SK-N-SH (cell line): Measurements from ENCODE around the gene RPL27. TPM values are rescaled to one million over a fixed set of nuclear protein-coding genes. Genes with fewer than 3 reads are reported as not detected.
A peak's percentile ranks its signal among the peaks of the same experiment; 100 is the strongest.
"Not testable (repeated sequence)": the region's sequence is repeated elsewhere in the genome, so short reads cannot be mapped to it uniquely, and the experiment has no call there.

ENCODE experiments used
- CTCF ChIA-PET: fragments of 300-600, 350-600 bp; formaldehyde crosslinking; extraction: SDS; loops from one replicate; lab custom pipeline; 2021; lab: Yijun Ruan, JAX
- POLR2A ChIA-PET: fragments of 350-600 bp; sonication (Branson Sonifier 250); formaldehyde crosslinking; extraction: SDS; loops from one replicate; lab custom pipeline; 2020; ENCODE audit warnings: antibody characterized with exemption, inconsistent platforms; lab: Yijun Ruan, JAX
- DNase-seq: peaks from one replicate; pipeline ENCODE4 v3.0.0; 2012
- H2AFZ ChIP-seq: fragments of 200-600 bp; sonication (generic); 2 replicates; pipeline ENCODE4 v1.8.1; 2016; ENCODE audit warnings: antibody characterized with exemption, mild to moderate bottlenecking, low read depth
- H3F3A ChIP-seq: fragments of 200-600 bp; sonication (generic); replicated peaks from 2 replicates; pipeline ENCODE3; 2016; ENCODE audit warnings: antibody characterized with exemption, mild to moderate bottlenecking; ENCODE audit not compliant: insufficient read depth
- H3K27ac ChIP-seq, 2 experiments: fragments of 200-500 bp in 1 of 2; fragments of 200-600 bp in 1 of 2; sonication (Bioruptor generic) in 1 of 2; sonication (generic), shearing (Covaris generic) in 1 of 2; 2 replicates each; pipeline versions ENCODE4 v1.5.1 to v1.6.1; 2014 to 2016; ENCODE audit warnings: low read depth in 2 of 2, inconsistent platforms in 1 of 2, low read length in 1 of 2, mild to moderate bottlenecking in 1 of 2, mixed read lengths in 1 of 2
- H3K27me3 ChIP-seq: fragments of 200-600 bp; sonication (generic), shearing (Covaris generic); 2 replicates; pipeline ENCODE4 v1.6.1; 2016; ENCODE audit warnings: mixed run types; ENCODE audit not compliant: insufficient read depth
- H3K36me3 ChIP-seq, 2 experiments: fragments of 200-500 bp in 1 of 2; fragments of 200-600 bp in 1 of 2; sonication (Bioruptor generic) in 1 of 2; sonication (generic) in 1 of 2; replicated peaks in 1 of 2; 2 replicates each; pipeline versions ENCODE3 to v1.5.1; 2014 to 2016; ENCODE audit warnings: low read length in 1 of 2, mild to moderate bottlenecking in 1 of 2; ENCODE audit not compliant: insufficient read depth in 2 of 2, control insufficient read depth in 1 of 2
- H3K4me1 ChIP-seq, 2 experiments: fragments of 200-500 bp in 1 of 2; fragments of 200-600 bp in 1 of 2; sonication (Bioruptor generic) in 1 of 2; sonication (generic), shearing (Covaris generic) in 1 of 2; 2 replicates each; pipeline versions ENCODE4 v1.5.1 to v1.6.1; 2014 to 2016; ENCODE audit warnings: low read depth in 1 of 2, low read length in 1 of 2, mixed run types in 1 of 2; ENCODE audit not compliant: insufficient read depth in 2 of 2, control insufficient read depth in 1 of 2
- H3K4me2 ChIP-seq: fragments of 200-600 bp; sonication (generic), shearing (Covaris generic); 2 replicates; pipeline ENCODE4 v1.6.1; 2017; ENCODE audit warnings: mixed run types
- H3K4me3 ChIP-seq, 2 experiments: fragments of 200-500 bp in 1 of 2; fragments of 200-600 bp in 1 of 2; sonication (Bioruptor generic) in 1 of 2; sonication (generic), shearing (Covaris generic) in 1 of 2; 2 replicates each; pipeline versions ENCODE4 v1.5.1 to v1.8.1; 2014 to 2016; ENCODE audit warnings: low read depth in 2 of 2, inconsistent platforms in 1 of 2, low read length in 1 of 2, mild to moderate bottlenecking in 1 of 2, mixed read lengths in 1 of 2, moderate library complexity in 1 of 2
- H3K79me2 ChIP-seq: fragments of 200-600 bp; sonication (generic); 2 replicates; pipeline ENCODE4 v1.8.1; 2017; ENCODE audit warnings: mild to moderate bottlenecking; ENCODE audit not compliant: insufficient read depth
- H3K9ac ChIP-seq: fragments of 200-600 bp; sonication (generic); 2 replicates; pipeline ENCODE4 v1.6.1; 2017; ENCODE audit warnings: mixed run types
- H3K9me2 ChIP-seq: fragments of 200-600 bp; sonication (generic); 2 replicates; pipeline ENCODE4 v1.6.1; 2017; ENCODE audit warnings: mixed run types
- H3K9me3 ChIP-seq: fragments of 200-600 bp; sonication (generic); 2 replicates; pipeline ENCODE4 v1.6.1; 2017; ENCODE audit warnings: mixed run types, mild to moderate bottlenecking, moderate library complexity
- H4K20me1 ChIP-seq: fragments of 200-600 bp; sonication (generic); 2 replicates; pipeline ENCODE4 v1.6.1; 2017; ENCODE audit warnings: mild to moderate bottlenecking, mixed run types; ENCODE audit not compliant: insufficient read depth
- ELF1 ChIP-seq: IDR thresholded peaks from 2 replicates; pipeline ENCODE4 v1.4.0; 2012
- FOSL2 ChIP-seq: IDR thresholded peaks from 2 replicates; pipeline ENCODE4 v1.4.0; 2012; ENCODE audit warnings: low read depth, mild to moderate bottlenecking, moderate library complexity, borderline replicate concordance
- FOXM1 ChIP-seq: IDR thresholded peaks from 2 replicates; pipeline ENCODE4 v1.4.0; 2012; ENCODE audit warnings: low read depth, mild to moderate bottlenecking
- GABPA ChIP-seq: IDR thresholded peaks from 2 replicates; pipeline ENCODE4 v1.4.0; 2012; ENCODE audit warnings: low read depth, mild to moderate bottlenecking
- GATA2 ChIP-seq: sonication (generic); formaldehyde crosslinking; IDR thresholded peaks from 2 replicates; pipeline ENCODE4 v1.5.0; 2020; ENCODE audit warnings: mild to moderate bottlenecking, missing genetic modification reagents
- IRF3 ChIP-seq: fragments of 150-350 bp; IDR thresholded peaks from 2 replicates; pipeline ENCODE4 v1.6.1; 2016; ENCODE audit warnings: mild to moderate bottlenecking, low read depth, low read length
- JUND ChIP-seq: IDR thresholded peaks from 2 replicates; pipeline ENCODE4 v1.4.0; 2012
- NRF1 ChIP-seq: IDR thresholded peaks from 2 replicates; pipeline ENCODE4 v1.6.1; 2012; ENCODE audit warnings: low read depth, mild to moderate bottlenecking, low read length
- PBX3 ChIP-seq: IDR thresholded peaks from 2 replicates; pipeline ENCODE4; 2012
- RAD21 ChIP-seq: IDR thresholded peaks from 2 replicates; pipeline ENCODE4 v1.6.1; 2012; ENCODE audit warnings: mild to moderate bottlenecking, low read length
- RCOR1 ChIP-seq: fragments of 150-350 bp; IDR thresholded peaks from 2 replicates; pipeline ENCODE4 v1.6.1; 2017; ENCODE audit warnings: antibody characterized with exemption, low read length
- RFX5 ChIP-seq: IDR thresholded peaks from 2 replicates; pipeline ENCODE4 v1.6.1; 2012; ENCODE audit warnings: mild to moderate bottlenecking, improper control_type of control experiment, low read length
- TCF12 ChIP-seq: IDR thresholded peaks from 2 replicates; pipeline ENCODE4 v1.4.0; 2012
- USF1 ChIP-seq: IDR thresholded peaks from 2 replicates; pipeline ENCODE4 v1.4.0; 2012; ENCODE audit warnings: low read depth, borderline replicate concordance
- ZBTB33 ChIP-seq: IDR thresholded peaks from 2 replicates; pipeline ENCODE4 v1.4.0; 2012; ENCODE audit warnings: low read depth, borderline replicate concordance
- whole genome bisulfite sequencing: methylation state at CpG from one replicate; pipeline ENCODE4 v1.1.6; 2017; ENCODE audit warnings: low lambda C conversion rate; 5-methylcytosine and 5-hydroxymethylcytosine counted together
- polyA plus RNA-seq, 3 experiments: library from polyadenylated mRNA; depleted of rRNA; stranded (reverse); fragments of >200 nt; gene quantifications; 2 replicates each; pipeline ENCODE4 v1.2.3, GENCODE V29; 2012

RPL27 gene
- polyA plus RNA-seq, 1 of the 3 experiments (the other 2 are of a cell fraction): 6,383 TPM

- H4K20me1 ChIP-seq: peaks cover 41% of the 10 kb centered on the region
- H3K9me3 ChIP-seq, H3K4me3 ChIP-seq, H3K27me3 ChIP-seq, DNase-seq, H3K9me2 ChIP-seq, CTCF ChIA-PET, H2AFZ ChIP-seq, H3K27ac ChIP-seq: not testable (repeated sequence)
- peaks cover 31 to 41% of the 10 kb centered on the region in 2 experiments for H3K36me3 ChIP-seq
- peaks cover 41% of the 10 kb centered on the region for H3K79me2 ChIP-seq
- peak overlapping the region; percentile 24; the same call in 1 of the 2 replicates for H3K9ac ChIP-seq
- peaks cover 78% of the 10 kb centered on the region for H3F3A ChIP-seq
- POLR2A ChIA-PET: interaction anchor here (1.0 kb wide), 1 partner anchor 23 kb away, joined by 3 read pairs; no protein-coding TSS in a partner anchor
- WGBS: 94% methylated on average over 13 of the region's 13 CpGs
- peaks cover 6 to 11% of the 10 kb centered on the region in 2 experiments; a peak in 2 of 4 replicates for H3K4me1 ChIP-seq
- H3K4me2 ChIP-seq: peak overlapping the region; percentile 16; the same call in 1 of the 2 replicates
These were observed 2.7 kb downstream of the RPL27 start for GRCh38 chr17:43000894-43001293.

- DNase-seq: no peak
- no peaks in the 10 kb centered on the region for H3K9me2 ChIP-seq
- peaks cover 37% of the 10 kb centered on the region for H3K79me2 ChIP-seq
- CTCF ChIA-PET: interaction anchor here (0.9 kb wide), 1 partner anchor 14 kb away, joined by 3 read pairs; no protein-coding TSS in a partner anchor
- no peak overlapping the region for H2AFZ ChIP-seq
- H3K36me3 ChIP-seq: peaks cover 31 to 41% of the 10 kb centered on the region in 2 experiments
- H3F3A ChIP-seq: peaks cover 77% of the 10 kb centered on the region
- 86% methylated on average over 5 of the region's 5 CpGs for WGBS
- TF ChIP-seq FOXM1 (no peak), FOSL2 (no peak), RAD21 (no peak), GATA2 (CRISPR knock-in tag) (no peak), IRF3 (no peak), USF1 (no peak), GABPA (no peak), ZBTB33 (no peak), RCOR1 (no peak), TCF12 (no peak), JUND (no peak), RFX5 (no peak), NRF1 (no peak), PBX3 (no peak), ELF1 (no peak)
- POLR2A ChIA-PET: no interaction called here
- H3K9ac ChIP-seq: no peak overlapping the region
- peaks cover 6 to 7% of the 10 kb centered on the region in 2 experiments; a peak in 2 of 4 replicates for H3K4me1 ChIP-seq
- H3K4me2 ChIP-seq: no peak overlapping the region
- no peaks in the 10 kb centered on the region for H3K27me3 ChIP-seq
- H3K4me3 ChIP-seq: no peak overlapping the region
- H3K9me3 ChIP-seq: no peaks in the 10 kb centered on the region
- peak overlapping the region in 1 of 2 experiments; percentile 25; a peak in 1 of 4 replicates for H3K27ac ChIP-seq
- H4K20me1 ChIP-seq: peaks cover 40% of the 10 kb centered on the region
These were observed 5.4 kb downstream of the RPL27 start for GRCh38 chr17:43003542-43004172.
